ENCODE measurements around the gene DNAJA3.

The DNAJA3 gene

GRCh38 chr16:4425378-4426020 is at the start of gene DNAJA3:
TSS of gene DNAJA3 (plus strand) at chr16:4425868. CDS start at chr16:4425882, 14 bp downstream.
- peak within 1 kb of the TSS; percentile 89 for H3K27ac ChIP-seq
- TF ChIP-seq CTCF (conservative IDR thresholded peaks at IDR 0.05) = no peak

DNA sequence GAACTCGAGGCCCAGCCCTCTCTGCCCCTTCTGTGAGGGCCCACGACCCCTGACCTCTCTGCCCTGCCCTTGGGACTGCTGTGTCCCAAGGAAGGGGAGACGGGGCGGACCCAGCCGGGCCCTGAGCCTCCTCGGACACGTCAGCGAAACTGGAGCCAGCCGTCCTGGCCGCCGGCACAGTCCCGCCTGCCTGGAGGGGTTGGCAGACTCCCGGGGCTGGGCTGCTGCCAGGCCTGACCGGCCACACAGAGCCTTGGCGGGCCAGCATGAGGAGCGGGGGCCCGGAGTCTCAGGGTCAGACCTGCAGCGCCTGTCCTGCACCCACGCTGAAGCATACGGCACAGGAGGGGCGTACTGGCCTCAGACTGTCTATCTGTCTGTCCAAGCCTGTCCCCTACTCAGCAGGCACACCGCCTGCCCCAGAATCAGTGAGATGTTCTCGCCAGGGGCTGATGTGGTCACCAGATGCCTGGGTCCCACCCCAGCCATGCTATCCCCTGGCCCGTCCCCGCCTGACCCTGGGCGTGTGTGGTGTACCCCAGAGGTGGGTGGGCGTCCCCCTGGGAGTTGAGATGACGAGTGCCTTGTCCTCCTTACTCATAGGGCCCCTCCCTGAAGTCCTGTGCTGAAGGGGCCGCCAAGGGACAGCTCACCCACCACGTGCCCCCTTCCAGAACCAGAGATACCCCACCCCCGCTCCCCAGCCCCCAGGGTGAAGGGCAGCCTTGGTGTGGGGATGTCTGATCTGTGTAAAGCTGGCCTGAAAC is 49.4 kb upstream of the DNAJA3 start:
- peak overlapping the region; percentile 83 for H3K27ac ChIP-seq
- no peak for TF ChIP-seq CTCF (conservative IDR thresholded peaks at IDR 0.05)

- H3K27ac ChIP-seq = peak overlapping the region; percentile 83; the same call in 1 of the 2 replicates
- no peak for TF ChIP-seq CTCF (conservative IDR thresholded peaks at IDR 0.05)
Measured at GRCh38 chr16:4376893-4377572, 48.6 kb upstream of the DNAJA3 start.

DNA sequence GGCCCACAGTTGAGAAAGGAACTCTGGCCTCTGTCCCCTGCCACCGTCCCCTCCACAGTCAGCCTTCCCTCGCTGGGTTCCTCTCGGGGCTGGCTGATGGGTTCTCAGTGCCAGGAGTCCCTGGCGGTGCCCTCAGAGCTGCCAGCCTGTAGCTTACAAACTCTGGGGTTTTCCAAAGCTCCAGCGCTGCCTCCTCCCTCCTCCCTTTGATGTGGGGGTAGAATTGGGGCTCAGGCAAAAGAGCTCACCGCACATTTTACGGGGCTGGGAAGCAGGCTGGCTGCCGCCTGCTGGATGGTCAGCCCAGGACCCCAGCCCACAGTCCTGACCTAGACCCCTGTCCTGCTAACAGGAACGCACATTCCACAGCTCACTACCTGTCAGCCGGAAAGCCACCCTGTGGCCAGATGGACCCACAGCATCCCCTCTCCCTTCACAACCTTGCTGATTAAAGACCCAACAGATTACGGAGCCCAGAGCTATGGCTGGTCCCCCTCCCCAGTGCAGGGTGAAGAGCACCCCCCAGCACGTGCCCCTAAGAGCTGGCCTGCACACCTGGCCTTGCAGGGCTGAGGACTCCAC is 48.0 kb upstream of the DNAJA3 start:
- no peak overlapping the region for H3K27ac ChIP-seq
- TF ChIP-seq CTCF (conservative IDR thresholded peaks at IDR 0.05) = no peak

- no peak for TF ChIP-seq CTCF (conservative IDR thresholded peaks at IDR 0.05)
- H3K27ac ChIP-seq = no peak overlapping the region
Measured at GRCh38 chr16:4378161-4378666, 47.5 kb upstream of the DNAJA3 start.

DNA sequence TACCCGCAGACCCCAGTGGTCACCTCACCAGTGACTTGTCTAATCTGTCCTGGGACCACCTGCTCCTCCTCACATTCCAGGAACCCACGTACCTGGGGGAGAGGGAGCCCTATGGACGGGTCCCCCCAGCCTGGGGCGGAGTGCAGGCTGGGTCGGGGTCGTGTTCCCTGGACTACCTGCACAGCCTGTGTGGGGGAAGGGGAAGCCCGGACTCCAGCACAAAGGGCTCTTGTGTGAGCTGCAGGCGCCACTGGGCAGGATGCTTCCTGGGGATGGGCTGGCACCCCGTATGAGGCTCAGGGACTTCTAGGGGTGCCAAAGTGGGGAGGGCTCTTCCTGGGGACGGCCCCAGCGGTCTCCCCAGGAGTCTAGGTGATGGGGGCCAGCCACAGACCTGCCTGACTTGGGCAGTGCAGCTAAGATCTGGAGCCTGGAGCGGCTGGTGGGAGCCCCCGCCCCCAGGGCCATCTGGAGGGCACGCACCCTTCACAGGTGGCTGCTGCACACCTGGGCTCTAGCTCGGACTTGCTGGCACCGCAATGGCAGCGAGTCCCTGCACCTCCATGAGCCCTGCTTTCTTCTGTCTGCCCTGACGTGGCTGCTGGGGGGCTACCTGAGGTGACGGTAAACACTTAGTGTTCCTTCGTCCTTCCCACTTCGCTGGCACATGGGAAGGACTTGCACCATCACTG is 46.5 kb upstream of the DNAJA3 start:
- H3K27ac ChIP-seq = no peak overlapping the region
- TF ChIP-seq CTCF (conservative IDR thresholded peaks at IDR 0.05) = no peak

Data from VCaP (cell line).